Germinal center (tissue), 1 donor: Measurements from ENCODE around the gene SOX15.
"Not testable (repeated sequence)": the region's sequence is repeated elsewhere in the genome, so short reads cannot be mapped to it uniquely, and the experiment has no call there.

Experiments used
- DNase-seq: peaks from one replicate; pipeline ENCODE4 v3.0.0; 2012; ENCODE audit warnings: mixed read lengths, low spot score

The SOX15 gene

DNA sequence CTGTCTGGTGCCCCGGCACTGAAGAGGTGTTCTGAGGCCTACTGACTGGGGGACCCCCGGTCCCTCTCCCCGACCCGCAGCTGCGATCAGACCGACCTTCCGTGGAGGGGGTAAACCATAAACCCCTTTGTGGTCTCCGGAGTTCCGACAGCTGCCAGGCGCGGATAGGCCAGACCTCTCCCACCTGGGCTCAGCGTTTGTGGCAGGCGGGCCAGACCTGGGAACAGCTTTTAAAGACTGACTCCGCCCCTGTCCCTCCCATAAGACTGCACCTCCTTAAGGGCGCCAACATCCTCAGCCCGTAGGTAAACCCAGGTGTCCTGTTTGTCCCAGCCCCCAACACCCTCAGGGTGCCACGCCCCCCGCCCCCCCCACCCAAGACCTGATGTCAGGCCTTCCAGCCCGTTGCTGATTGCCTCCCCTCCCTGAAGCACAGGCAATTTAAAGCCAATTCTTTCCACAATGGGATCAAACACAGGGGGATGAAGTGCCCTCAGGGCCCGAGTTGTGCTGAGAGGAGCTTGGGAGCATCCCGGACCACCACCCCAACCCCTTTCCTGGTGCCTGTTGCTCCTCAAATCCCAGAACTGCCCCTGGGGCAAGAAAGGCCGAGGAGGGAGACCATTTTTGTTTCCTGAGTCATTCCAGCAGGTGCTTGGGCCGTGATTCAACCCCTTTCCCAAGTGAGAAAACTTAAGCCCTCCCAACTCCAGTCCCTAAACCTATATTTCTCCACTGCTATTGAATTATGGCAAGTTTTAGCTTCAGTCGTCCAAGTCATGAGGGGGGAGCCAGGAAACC is at the start of gene SOX15:
SOX15 (minus strand) TSS at position 204 of the 801 bp plus-strand sequence. CDS start 418 bp downstream, outside the sequence.
- DNase-seq = no peak

DNA sequence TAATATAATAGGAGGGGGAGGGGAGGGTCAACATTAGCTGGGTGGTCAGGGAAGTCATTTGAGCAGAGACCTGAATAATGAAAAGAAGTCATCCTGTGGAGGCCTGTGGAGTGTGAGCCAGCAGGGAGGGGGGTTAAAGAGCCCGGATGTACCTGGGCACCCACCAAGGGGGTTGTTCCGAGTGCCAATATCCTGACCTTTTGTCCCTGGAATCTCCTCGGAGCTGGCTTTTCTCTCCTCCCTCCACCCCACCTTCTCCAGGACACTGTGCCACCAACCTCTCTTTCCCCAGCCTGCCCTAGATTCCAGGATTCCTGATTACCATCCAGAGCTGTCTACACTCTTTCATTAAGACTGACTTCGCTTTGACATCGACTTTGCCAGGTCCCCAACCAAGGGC is 46.3 kb upstream of the SOX15 start:
- DNase-seq = no peak

DNA sequence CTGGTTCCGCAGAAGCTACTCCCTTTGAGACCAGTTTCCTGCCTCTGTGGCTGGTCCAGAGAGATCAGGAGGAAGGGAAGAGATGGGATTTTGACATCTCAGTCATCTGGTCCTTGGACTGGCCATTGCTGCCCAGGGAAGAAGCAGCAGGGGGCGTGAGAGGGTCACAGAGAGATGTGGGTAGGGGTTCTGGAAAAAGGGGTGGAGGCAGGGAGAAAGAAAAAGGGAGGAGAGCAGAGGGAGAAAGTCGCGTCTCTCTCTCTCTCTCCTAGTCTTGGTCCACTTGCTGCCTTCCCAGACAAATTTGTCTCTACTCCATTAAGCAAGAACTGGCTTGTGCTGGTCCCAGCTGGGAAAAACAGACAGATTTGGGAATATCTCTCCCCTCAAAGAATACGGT is 44.5 kb upstream of the SOX15 start:
- no peak for DNase-seq

DNA sequence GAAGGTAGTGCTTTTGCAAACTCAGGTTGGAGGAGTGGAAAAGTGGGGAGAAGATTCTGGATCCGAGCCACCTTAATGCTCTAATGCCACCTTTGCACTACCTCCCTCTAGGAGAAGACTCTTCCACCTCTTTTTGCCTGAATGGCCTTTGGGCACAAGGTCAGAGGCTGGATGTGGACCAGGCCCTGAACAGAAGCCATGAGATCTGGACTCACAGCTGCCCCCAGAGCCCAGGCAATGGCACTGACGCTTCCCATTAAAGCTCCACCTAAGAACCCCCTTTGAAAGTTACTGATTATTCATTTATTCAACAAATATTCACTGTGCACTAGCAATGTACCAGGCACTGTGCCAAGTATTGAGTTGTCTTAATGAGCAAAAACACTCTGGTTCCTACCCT is 43.2 kb upstream of the SOX15 start:
- no peak for DNase-seq

DNA sequence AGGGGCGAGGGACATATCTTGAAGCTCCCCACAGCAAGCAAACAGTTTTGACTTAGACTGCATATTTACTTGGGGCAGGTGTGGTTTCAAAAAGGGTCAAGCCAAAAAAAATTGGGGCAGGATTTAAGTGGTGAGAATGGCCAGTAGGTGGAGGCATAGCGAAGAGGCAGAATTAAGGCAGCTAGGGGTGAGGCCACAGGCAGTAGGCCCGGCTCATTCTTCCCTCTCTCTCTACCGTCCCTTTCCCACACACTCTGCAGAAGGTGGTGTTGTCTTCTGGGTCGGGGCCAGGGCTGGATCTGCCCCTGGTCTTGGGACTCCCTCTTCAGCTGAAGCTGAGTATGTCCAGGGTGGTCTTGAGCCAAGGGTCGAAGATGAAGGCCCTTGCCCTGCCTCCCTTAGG is 42.6 kb upstream of the SOX15 start:
- peak; percentile 55 for DNase-seq

DNA sequence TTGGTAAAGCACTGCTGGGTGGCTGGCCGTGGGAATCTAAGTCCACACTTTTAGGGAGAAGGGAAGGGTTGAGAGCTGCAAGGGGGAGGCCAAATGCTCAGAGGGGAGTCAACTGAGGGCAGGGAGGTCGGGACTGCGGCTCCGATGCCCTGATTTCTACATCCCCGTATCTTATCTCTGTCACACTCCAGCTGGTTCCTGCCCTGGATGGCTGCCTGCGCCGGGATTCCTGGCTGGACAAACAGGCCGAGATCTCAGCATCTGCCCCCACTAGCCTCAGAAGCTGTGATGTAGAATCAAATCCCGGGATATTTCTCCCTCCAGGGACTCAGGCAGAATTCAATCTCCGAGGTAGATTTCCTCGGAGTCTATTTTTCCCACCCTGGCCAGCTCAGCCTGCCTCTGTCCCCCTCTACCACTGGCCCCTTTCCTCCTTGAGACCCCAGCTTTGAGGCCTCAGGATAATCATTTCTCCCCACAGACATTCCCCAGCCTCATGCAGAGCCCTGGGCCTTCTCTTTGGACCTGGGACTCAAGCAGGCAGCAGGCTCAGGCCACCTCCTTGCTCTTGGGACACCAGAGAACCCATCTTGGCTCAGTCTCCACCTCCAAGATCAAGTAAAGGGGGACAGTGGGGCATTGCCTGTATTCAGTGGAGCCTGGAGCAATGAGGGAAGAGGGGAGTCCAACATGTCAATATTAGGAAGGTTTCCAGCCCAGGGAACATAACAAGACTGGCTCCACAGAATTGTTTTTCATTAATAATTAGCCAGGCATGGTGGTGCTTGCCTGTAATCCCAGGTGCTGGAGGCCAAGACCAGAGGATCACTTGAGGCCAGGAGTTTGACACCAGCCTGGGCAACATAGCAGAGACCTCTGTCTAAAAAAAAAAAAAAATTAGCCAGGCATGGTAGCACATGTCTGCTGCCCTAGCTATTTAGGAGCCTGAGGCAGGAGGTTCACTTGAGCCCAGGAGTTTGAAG is 41.8 kb upstream of the SOX15 start:
- DNase-seq = no peak

DNA sequence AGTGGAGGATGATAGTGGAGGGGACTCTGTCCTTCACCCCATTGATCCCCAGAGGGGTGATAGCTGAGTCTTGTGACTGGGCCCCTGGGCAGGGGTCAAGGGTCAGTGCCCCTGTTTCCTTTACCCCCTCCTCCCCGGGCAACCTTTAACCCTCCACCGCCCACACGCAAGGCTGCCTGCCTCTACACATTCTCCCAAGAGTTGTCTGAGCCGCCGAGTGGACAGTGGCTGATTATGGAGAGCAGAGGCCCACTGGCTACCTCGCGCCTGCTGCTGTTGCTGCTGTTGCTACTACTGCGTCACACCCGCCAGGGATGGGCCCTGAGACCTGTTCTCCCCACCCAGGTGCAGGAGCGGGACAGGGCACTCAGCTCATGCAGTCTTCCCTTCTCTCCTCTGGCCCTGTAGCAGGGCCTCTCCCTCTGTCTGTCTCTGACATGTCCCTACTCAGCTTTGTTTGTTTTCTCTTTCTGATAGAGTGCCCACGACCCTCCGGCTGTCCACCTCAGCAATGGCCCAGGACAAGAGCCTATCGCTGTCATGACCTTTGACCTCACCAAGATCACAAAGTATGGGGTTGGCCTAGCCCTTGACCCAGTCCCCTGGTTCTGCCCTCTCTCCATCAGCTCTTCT is 40.2 kb upstream of the SOX15 start, which contains the start of gene SHBG:
SHBG (plus strand) TSS at position 197 of the 633 bp plus-strand sequence; CDS start at position 235, 38 bp downstream.
- no peak for DNase-seq

DNA sequence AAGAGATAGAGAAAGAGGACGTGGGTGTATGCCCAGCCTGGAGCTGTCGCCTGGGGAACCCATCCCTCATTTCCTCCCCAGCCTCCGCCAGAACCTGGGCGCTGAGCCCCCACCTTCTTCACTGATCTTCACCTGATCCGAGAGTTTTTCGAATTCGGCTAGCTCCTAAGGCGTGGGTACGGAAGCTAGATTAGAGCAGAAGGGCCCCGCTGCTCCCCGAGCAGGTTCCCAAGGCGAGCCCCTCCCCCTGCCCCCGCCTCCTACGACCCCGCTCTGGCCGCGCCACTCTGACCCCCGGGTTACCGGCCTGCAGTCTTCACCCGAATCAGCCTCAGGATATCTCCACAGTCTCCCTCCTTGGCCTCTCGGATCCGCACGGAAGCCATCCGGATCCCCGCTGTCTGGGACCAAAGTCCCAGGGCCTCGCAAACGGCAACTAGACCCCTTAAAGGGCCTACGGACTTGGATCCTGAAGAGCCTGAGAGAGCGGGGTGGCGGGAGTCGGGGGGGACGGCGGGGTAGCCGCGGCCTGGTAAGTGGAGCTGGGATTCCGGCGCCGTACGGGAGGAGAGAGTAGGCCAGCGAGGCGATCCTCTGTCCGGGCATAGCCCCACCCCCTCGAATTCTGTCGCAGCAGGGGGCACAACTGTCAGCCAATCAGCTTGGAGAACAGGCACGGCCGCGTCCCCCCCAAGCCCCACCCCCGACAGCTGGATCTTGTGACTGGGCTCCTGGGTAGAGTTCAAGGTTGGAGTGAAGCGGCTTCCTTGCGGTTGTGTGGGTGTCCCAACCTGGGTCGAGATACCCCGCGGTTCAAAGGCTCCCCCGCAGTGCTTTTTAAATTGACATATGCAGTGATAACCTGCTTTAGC is 37.6 kb upstream of the SOX15 start, which contains the start of gene SAT2:
SAT2 (minus strand) TSS at position 572 of the 872 bp plus-strand sequence; CDS start at position 386, 186 bp downstream.
- peak; percentile 99 for DNase-seq

DNA sequence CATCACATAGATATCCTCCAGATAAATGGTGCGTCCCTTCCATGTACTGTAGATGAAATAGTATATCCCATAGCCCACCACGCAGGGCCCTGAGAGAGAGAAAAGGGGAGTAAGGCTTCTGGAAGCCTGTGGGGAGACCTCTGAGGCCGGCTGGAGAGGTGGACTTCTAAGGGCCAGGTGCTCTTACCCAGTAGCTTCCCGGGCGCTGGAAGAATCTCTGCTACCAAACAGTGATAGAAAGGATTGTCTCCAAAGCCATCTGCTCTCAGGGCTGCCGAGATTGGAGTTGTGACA is 37.0 kb upstream of the SOX15 start:
- no peak for DNase-seq

DNA sequence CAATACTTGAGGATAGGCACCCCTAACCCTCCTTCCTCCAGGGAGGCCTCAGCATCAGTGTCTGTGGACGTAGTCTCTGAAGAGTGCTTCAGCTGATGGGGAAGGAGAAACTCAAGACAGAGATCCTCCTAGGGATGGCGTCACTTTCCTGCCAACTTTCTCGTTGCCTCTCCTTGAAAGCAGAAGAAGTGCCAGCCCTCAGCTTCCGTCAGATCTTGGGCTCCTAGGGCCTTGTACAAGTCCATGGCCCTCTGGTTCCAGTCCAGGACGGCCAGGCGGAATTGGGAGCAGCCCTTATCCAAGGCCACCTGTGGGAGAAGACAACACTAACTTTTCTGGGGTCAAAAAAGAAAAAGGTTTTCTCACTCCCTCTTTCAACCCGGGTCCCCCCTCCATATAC is 36.4 kb upstream of the SOX15 start:
- DNase-seq = no peak

DNA sequence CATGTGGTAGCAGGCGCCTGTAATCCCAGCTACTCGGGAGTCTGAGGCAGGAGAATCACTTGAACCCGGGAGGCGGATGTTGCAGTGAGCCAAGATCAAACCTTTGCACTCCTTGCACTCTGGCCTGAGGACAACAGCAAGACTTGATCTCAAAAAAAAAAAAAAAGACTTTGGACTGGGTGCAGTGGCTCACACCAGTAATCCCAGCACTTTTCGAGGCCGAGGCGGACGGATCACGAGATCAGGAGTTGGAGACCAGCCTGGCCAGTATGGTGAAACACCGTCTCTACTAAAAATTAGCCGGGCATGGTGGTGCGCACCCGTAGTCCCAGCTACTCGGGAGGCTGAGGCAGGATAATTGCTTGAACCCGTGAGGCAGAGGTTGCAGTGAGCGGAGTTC is 35.9 kb upstream of the SOX15 start:
- not testable (repeated sequence) for DNase-seq

DNA sequence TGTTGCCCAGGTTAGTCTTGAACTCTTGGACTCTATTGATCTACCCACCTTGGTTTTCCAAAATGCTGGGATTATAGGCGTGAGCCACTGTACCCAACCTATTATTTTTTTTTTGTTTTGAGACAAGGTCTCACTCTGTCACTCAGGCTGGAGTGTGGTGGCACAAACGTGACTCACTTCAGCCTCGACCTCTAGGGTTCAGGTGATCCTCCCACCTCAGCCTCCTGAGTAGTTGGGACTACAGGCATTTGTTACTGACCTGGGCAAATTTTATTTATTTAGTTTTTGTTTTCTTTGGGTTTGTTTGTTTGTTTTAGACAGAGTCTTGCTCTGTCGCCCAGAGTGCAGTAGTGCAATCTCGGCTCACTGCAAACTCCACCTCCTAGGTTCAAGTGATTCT is 33.8 kb upstream of the SOX15 start:
- DNase-seq = no peak

DNA sequence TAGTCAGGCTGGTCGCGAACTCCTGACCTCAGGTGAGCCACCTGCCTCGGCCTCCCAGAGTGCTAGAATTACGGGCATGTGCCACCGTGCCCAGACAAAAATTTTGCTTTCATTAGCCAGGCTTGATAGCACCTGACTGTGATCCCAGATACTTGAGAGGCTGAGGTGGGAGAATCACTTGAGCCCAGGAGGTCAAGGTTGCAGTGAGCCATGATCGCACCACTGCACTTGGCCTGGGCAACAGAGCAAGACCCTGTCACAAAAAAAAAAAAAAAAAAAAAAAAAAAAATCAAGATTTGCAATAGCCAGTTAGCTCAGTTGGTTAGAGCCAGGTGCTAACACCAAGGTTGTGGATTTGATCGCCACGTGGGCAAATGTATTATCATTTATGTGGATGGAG is 30.9 kb upstream of the SOX15 start:
- no peak for DNase-seq

DNA sequence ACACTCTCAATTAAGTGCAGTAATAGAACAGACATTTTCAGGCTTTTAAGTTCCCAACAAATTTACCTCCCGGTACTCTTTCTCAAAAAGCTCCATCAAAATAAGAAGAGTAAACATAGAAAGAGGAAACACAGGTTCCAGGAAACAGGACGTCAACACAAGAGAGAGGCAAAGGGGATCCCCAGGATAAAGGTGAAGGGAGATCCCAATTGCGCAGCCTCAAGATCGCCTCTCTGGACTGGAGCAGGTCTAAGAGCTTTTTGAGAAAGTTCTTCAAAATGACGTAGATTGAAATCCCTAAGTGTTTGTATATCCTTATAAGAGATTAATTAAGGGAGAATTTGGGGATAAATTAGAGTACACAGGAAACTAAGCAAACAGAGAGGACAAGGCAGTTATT is 28.7 kb upstream of the SOX15 start:
- no peak for DNase-seq

DNA sequence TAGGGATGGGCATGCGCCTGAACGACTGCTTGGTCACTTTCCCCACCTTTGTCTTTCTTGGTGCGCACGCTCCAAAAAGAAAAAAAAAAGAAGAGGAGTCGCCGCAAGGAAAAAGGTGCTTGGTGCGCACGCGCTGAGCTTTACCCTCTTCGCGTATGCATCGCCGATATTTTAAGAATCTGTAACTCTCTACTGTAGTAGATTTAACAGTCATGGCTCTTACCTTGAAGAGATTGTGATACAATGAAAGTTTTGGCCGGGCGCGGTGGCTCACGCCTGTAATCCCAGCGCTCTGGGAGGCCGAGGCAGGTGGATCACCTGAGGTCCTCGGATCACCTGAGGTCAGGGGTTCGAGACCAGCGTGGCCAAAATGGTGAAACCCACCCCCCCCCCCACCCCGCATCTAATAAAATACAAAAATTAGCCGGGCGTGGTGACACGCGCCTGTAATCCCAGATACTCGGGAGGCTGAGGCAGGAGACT is 25.4 kb upstream of the SOX15 start:
- no peak for DNase-seq

DNA sequence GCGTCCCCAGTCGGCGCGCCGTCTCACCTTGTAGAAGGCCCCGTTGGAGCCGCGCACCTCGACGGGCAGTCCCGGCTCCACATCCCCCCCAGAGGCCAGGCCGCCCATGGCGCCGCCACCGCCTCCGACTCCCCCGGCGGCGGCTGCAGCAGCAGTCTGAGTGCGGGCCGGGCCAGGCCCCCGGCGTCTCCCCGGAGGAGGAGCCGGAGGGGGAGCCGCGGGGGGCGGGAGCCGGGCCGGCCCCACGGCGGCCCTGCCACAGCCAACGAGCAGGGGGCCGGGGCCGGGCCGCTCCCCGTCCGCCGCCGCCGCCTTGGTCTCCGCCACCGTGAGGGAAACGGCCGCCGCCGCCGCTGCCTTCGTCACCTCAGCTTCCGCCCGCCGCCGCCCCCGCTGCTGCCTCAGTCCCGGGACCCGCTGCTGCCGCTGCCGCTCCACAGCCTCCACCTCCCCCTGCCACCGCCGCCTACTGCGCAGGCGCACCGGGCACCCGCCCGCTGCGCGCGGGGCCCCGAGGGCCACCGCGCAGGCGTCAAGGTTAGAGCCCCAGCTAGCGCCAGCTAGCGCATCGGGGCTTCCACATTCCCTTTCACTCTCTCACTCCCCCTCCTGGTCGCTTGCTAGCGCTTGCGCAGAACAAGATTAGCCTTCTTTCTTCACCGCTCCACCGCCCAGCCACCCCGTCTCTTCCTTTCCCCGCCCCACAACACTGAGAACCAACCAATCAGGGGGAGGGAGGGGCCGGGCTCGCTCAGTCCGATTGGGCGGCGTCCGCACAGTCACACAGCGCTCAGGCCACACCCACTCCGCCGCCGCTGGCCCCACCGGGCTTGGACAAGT is 24.8 kb upstream of the SOX15 start, which contains the start of gene FXR2:
FXR2 (minus strand) TSS at position 473 of the 840 bp plus-strand sequence; CDS start at position 108, 365 bp downstream.
- peak; percentile 100 for DNase-seq

DNA sequence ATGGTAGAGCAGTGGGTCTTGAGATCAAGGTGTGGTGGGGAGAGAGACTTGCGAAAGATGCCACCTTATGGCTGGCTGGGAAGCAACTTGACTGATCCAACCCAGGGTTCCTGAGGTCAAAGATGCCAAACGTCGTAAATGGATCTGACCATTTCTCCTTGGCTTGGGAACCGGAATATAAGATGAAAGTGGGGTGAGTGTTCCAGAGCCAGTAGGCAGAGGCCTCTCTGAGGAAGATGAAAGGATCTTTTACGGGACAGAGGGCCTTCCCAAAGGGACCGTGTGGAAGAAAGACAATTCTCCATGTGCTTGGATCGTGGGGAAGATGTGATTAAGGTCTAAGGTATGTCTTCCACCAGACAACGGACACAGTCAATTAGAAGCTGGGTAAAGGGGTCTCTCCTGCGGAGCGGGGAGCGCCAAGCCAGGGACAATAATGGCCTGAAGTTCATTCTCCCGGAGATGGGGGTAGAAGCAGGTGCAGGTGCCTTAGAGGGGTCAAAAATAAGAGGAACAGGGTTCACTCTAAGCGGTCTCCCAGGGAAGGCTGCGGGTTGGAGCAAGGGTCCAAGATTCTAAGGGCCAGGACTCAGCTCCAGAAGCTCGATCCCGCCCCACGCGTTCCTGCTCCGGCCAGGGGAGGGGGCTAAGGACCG is 24.0 kb upstream of the SOX15 start:
- DNase-seq = no peak

DNA sequence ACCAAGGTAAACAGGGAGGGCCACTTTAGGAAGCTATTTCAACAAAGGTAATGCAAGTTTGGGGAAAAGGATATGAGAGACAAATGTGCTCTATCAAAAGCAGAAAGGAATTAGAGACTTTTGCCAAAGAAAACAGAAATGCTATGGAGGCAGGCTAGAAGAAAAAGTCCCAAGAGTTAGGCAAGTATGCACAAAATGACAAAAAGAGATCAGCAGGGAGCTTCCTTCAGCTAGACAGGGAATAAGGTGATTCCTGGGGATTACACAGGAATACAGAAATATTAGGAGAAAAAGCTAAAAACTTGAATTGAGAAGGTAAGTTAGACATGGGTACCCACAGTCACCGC is 22.4 kb upstream of the SOX15 start:
- DNase-seq = no peak

DNA sequence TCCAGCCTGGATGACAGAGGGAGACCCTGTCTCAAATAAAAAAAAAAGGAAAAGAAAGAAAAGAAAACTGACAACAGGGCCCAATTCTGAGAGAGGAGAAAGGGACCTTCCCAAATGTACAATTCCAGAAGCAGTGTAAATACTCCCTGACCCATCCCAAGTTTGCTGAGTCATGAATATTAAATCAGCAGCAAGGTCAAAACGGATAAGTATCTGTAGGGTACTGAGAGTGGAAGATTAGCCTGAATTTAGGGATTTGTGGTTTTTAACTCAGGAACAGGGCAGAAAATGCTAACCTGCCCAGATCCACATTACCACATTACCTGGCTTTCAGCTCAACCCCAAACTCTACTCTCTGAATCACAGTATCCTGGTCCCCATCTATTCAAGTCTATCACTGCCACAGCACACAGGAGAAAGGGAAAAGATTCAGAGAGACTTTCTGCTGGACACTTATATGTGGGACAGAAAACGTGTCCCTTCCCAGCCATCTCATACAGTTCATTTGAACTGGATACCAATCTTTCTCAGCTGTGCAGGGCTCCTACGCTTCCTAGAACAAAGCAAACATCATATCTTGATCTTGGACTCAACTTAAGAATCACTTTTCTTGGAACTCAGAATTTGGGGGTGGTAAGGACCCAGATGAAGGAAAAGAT is 21.9 kb upstream of the SOX15 start:
- DNase-seq = no peak
